OCI-LY3 (cell line): ENCODE results near the gene ALOX5.

Experiments
- H2AFZ ChIP-seq: fragments of 200-600, 300-600 bp; shearing (Covaris generic); 2 replicates; pipeline ENCODE4 v1.6.0; 2014; ENCODE audit warnings: antibody characterized with exemption, low read depth, low read length
- H3K27ac ChIP-seq: fragments of 200-600, 300-600 bp; sonication (generic); 2 replicates; pipeline ENCODE4 v1.5.1; 2014; ENCODE audit warnings: mild to moderate bottlenecking, low read length, moderate library complexity, mixed read lengths
- H3K27me3 ChIP-seq: fragments of 200-600, 300-600 bp; sonication (generic); 2 replicates; pipeline ENCODE4 v1.6.1; 2014; ENCODE audit warnings: low read depth, low read length, mixed read lengths
- H3K36me3 ChIP-seq: fragments of 200-600, 300-600 bp; sonication (generic); replicated peaks from 2 replicates; pipeline ENCODE3; 2014; ENCODE audit warnings: low read depth, low read length, mixed read lengths
- H3K4me1 ChIP-seq: fragments of 300-600, 200-600 bp; sonication (generic); 2 replicates; pipeline ENCODE4 v1.6.1; 2014; ENCODE audit warnings: low read length, mixed read lengths
- H3K4me2 ChIP-seq: fragments of 200-600, 300-600 bp; sonication (generic); 2 replicates; pipeline ENCODE4 v1.6.1; 2014; ENCODE audit warnings: low read length, mixed read lengths
- H3K4me3 ChIP-seq: fragments of 300-600, 200-600 bp; sonication (generic); 2 replicates; pipeline ENCODE4 v1.5.1; 2014; ENCODE audit warnings: antibody characterized with exemption, mild to moderate bottlenecking, low read length, moderate library complexity
- H3K79me2 ChIP-seq: fragments of 300-600, 200-600 bp; shearing (Covaris generic); 2 replicates; pipeline ENCODE4 v1.6.1; 2014; ENCODE audit warnings: mild to moderate bottlenecking, low read length, mixed read lengths
- H3K9ac ChIP-seq: fragments of 300-600, 200-600 bp; shearing (Covaris generic); 2 replicates; pipeline ENCODE4 v1.6.0; 2014; ENCODE audit warnings: mild to moderate bottlenecking, low read length, moderate library complexity
- H3K9me3 ChIP-seq: fragments of 200-600, 300-600 bp; shearing (Covaris generic); 2 replicates; pipeline ENCODE4 v1.6.1; 2014; ENCODE audit warnings: low read length, mixed read lengths; ENCODE audit not compliant: insufficient read depth
- H4K20me1 ChIP-seq: fragments of 200-600, 300-600 bp; sonication (generic); 2 replicates; pipeline ENCODE4 v1.6.1; 2016; ENCODE audit warnings: low read length, mixed read lengths; ENCODE audit not compliant: insufficient read depth
- CTCF ChIP-seq: fragments of 200-600, 300-600 bp; sonication (generic); IDR thresholded peaks from 2 replicates; pipeline ENCODE4 v1.5.1; 2014; ENCODE audit warnings: antibody characterized with exemption, low read length, low read depth
- EZH2phosphoT487 ChIP-seq: fragments of 200-600 bp; shearing (Covaris generic); IDR thresholded peaks from 2 replicates; pipeline ENCODE4 v1.6.1; 2018; ENCODE audit warnings: antibody characterized with exemption, mixed run types, low read depth

ALOX5 gene

GRCh38 chr10:45439873-45440272 is 65.9 kb downstream of the ALOX5 start:
- Histone ChIP-seq H3K4me2 (no peak overlapping the region), H3K79me2 (no peaks in the 10 kb centered on the region), H3K4me3 (no peak overlapping the region), H2AFZ (no peak overlapping the region), H3K9ac (no peak overlapping the region), H4K20me1 (no peaks in the 10 kb centered on the region), H3K4me1 (0 out of 2 replicates have a peak, but pooled peaks cover 5% of the 10 kb centered on the region), H3K9me3 (no peaks in the 10 kb centered on the region), H3K27me3 (no peaks in the 10 kb centered on the region), H3K27ac (no peak overlapping the region), H3K36me3 (no peaks in the 10 kb centered on the region)
- TF ChIP-seq EZH2phosphoT487 (no peak), CTCF (no peak)

DNA sequence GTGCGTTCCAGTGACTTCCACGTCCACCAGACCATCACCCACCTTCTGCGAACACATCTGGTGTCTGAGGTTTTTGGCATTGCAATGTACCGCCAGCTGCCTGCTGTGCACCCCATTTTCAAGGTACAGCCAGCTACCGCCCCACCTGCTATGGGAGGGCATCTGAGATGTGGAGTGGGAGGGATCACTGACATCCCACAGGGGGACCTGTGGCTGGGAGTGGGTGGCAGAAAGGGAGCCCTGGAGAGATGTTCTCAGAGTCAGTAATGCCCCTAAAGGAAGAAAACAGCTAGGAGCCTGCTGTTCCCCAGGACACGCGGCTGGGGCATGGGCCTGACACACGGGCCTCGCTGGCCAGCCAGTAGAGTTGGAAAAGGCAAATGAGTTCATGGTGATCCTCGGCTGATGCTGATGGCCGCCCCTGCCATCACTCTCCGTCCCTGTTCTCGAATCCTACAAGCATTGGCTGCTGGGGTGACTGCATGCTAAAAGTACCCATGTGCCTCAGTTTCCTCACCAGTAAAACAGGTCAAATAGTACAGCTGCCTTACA is 66.6 kb downstream of the ALOX5 start:
- Histone ChIP-seq H3K27me3 (no peaks in the 10 kb centered on the region), H4K20me1 (no peaks in the 10 kb centered on the region), H3K4me2 (no peak overlapping the region), H3K9ac (no peak overlapping the region), H3K4me3 (no peak overlapping the region), H3K4me1 (0 out of 2 replicates have a peak, but pooled peaks cover 5% of the 10 kb centered on the region), H3K27ac (no peak overlapping the region), H3K36me3 (no peaks in the 10 kb centered on the region), H3K9me3 (no peaks in the 10 kb centered on the region), H3K79me2 (no peaks in the 10 kb centered on the region), H2AFZ (no peak overlapping the region)
- TF ChIP-seq EZH2phosphoT487 = no peak
- TF ChIP-seq CTCF = no peak

DNA sequence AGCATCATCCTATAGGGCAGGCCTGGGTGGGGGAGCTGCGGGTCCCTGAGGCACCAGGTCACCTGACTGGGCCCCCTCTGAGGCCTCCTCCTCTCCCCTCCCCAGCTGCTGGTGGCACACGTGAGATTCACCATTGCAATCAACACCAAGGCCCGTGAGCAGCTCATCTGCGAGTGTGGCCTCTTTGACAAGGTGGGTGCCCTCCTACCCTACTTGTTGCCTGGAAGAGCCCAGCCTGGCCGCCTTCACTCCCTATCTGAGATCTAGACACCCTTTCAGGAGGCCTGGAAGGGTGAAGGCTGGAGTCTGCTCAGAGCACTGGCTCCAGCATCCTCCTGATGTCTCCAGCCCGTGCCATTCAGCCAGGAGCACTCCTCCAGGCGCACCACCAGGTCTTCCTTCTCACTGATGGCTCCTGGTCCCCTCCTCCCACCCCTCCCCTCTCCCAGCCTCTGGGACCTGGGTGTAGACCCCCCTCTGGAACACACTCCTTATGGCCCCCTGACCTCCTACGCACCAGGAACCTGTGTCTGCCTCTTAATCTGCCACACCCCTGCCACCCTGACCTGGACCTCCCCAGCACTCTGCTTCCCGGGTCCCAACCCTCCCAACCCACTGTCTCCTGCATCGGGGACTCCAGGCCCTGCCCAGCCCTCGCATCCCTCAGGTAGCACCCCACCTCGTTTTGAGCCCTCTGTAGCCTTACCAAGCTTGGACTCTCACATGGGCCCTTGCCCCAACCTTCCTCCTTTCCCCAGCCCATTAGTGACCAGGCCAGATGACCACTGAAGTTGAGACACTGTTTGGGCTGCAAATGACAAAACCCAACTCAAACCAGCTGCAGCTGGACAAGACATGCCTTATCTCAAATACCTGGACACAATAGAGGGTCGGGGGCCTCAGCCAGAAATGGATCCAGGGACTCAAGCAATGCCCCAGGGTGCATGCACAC is 67.5 kb downstream of the ALOX5 start:
- H2AFZ ChIP-seq = no peak overlapping the region
- H3K36me3 ChIP-seq = no peaks in the 10 kb centered on the region
- TF ChIP-seq EZH2phosphoT487 (no peak), CTCF (no peak)

DNA sequence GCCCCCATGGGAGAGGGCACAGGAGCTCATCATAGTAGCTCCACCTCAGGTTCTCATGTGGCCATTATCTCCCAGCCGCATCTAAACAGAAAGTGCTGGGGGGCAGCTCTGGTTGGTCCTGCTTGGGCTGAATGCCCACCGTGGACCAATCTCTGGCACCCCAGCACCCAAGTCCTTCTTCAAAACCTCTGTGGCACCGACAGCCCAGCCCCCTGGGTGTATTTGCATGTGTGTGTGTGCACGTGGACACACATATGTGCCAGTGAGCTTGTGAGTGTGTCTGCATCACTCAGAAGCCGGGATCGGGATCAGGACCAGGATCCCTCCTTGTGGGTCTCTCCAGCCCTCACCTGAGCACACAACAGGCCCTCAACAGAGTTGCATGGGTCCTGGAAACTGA is 68.2 kb downstream of the ALOX5 start:
- Histone ChIP-seq H3K4me2 (no peak overlapping the region), H3K9me3 (no peaks in the 10 kb centered on the region), H3K79me2 (no peaks in the 10 kb centered on the region), H3K9ac (no peak overlapping the region), H3K36me3 (no peaks in the 10 kb centered on the region), H4K20me1 (no peaks in the 10 kb centered on the region), H3K4me3 (no peak overlapping the region), H3K27me3 (no peaks in the 10 kb centered on the region), H3K27ac (no peak overlapping the region), H3K4me1 (0 out of 2 replicates have a peak, but pooled peaks cover 5% of the 10 kb centered on the region), H2AFZ (no peak overlapping the region)
- TF ChIP-seq CTCF (no peak), EZH2phosphoT487 (no peak)

More for the DNA sequence above, 67.5 kb downstream of the ALOX5 start:
- no peak overlapping the region for H3K27ac ChIP-seq
- no peak overlapping the region for H3K4me3 ChIP-seq
- H3K4me2 ChIP-seq = no peak overlapping the region
- no peak overlapping the region for H3K9ac ChIP-seq
- H3K79me2 ChIP-seq = no peaks in the 10 kb centered on the region
- H3K27me3 ChIP-seq = no peaks in the 10 kb centered on the region
- H3K9me3 ChIP-seq = no peaks in the 10 kb centered on the region
- H4K20me1 ChIP-seq = no peaks in the 10 kb centered on the region
- H3K4me1 ChIP-seq = 0 out of 2 replicates have a peak, but pooled peaks cover 5% of the 10 kb centered on the region
